ENCODE measurements around the gene RIMBP3C. TPM values are rescaled to one million over a fixed set of nuclear protein-coding genes. Genes with fewer than 3 reads are reported as not detected.
A peak's percentile ranks its signal among the peaks of the same experiment; 100 is the strongest.
"Not testable (repeated sequence)": the region's sequence is repeated elsewhere in the genome, so short reads cannot be mapped to it uniquely, and the experiment has no call there.

The RIMBP3C gene
- total and polyA plus RNA-seq, 5 donors, result 0.02 to 0.23 (median 0.18) TPM; not detected in 2

DNA sequence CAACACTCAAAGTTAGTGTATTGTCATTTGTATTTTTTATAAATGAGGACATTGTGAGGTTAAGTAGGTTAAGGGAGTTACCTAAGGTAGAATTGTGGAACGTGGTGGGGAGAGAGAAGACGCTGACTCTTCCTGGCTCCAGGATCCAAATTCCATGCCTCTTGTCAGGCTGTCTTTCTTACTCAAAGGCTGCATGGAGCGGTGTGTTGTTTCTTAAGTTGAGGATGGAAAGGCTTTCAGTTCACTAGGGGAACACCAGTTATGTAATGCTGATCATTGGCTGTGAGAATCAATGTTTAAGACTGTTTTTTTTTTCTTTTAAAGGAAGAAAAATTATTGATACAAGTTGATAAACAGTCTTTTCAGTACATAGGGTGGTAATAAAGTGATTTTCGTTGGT is 19.1 kb upstream of the RIMBP3C start:
- WGBS, result 47% methylated on average over 4 of the region's 4 CpGs
- intact Hi-C loops (cut with DNase I), result no loop called here
- ATAC-seq, result no peak
- no peak for DNase-seq
- H3K4me3 ChIP-seq (ENCODE audit: low read length), result no peak overlapping the region
- H3K27ac ChIP-seq (ENCODE audit: low read length), result no peak overlapping the region
- H3K4me1 ChIP-seq (ENCODE audit: control insufficient read depth, insufficient read depth, low read length), result peaks cover 16% of the 10 kb centered on the region
- H3K27me3 ChIP-seq (ENCODE audit: control insufficient read depth, insufficient read depth), result no peaks in the 10 kb centered on the region
- H3K9me3 ChIP-seq (ENCODE audit: control insufficient read depth, low read length), result no peaks in the 10 kb centered on the region

DNA sequence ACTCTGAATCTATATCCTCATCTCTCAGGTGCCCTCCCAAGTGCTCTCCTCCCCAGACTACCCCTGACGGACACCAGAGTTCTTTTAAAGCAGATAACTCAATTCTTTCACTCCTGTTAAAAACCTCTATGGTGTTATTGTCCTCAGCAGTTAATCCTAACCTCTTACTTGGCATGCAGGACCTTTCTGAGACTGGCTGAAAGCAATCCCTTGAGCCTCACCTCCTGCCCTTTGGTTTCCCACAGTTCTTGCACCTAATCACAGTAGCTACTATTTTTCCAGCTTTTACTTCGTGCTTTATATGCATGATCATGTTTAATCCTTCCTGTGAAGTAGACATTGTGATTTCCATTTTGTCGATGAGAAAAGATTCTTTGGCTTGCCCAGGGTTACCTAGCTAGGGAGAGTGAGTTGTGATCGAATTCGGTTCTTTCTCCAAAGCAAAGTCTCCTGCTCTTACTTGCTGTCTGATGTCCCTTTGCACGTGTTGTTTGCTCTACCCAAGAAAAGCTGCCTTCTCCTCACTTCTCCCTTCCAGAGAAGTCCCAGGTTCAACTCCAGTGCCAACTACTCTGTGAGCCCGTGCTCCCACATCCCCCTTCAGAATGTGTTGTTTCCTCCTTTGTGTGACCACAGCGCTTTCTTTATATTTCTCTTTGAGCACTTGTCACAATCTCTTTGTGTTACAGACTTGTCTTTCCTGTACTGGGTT is 18.4 kb upstream of the RIMBP3C start:
- intact Hi-C loops (cut with DNase I), result no loop called here
- Histone ChIP-seq H3K27me3 (ENCODE audit: control insufficient read depth, insufficient read depth) (no peaks in the 10 kb centered on the region), H3K4me1 (ENCODE audit: control insufficient read depth, insufficient read depth, low read length) (peaks cover 16% of the 10 kb centered on the region), H3K27ac (ENCODE audit: low read length) (no peak overlapping the region), H3K9me3 (ENCODE audit: control insufficient read depth, low read length) (no peaks in the 10 kb centered on the region), H3K4me3 (ENCODE audit: low read length) (no peak overlapping the region)
- ATAC-seq (no peak), DNase-seq (no peak)
- 55% methylated on average over 8 of the region's 8 CpGs for WGBS

GRCh38 chr22:21569076-21569427 is 17.8 kb upstream of the RIMBP3C start:
- H3K27ac ChIP-seq (ENCODE audit: low read length); DNase-seq; intact Hi-C loops (cut with DNase I); H3K27me3 ChIP-seq (ENCODE audit: control insufficient read depth, insufficient read depth); H3K9me3 ChIP-seq (ENCODE audit: control insufficient read depth, low read length); ATAC-seq: not testable (repeated sequence)
- 39% methylated on average over 12 of the region's 12 CpGs for WGBS
- Histone ChIP-seq H3K4me3 (ENCODE audit: low read length) (peak overlapping the region; percentile 54), H3K4me1 (ENCODE audit: control insufficient read depth, insufficient read depth, low read length) (peaks cover 12% of the 10 kb centered on the region)

- DNase-seq (peak in 1 of 3 donors; percentile 57), ATAC-seq (peak; percentile 10 to 46)
- Histone ChIP-seq H3K4me1 (ENCODE audit: control insufficient read depth, insufficient read depth, low read length) (peaks cover 7% of the 10 kb centered on the region), H3K9me3 (ENCODE audit: control insufficient read depth, low read length) (no peaks in the 10 kb centered on the region), H3K27ac (ENCODE audit: low read length) (peak overlapping the region; percentile 3), H3K27me3 (ENCODE audit: control insufficient read depth, insufficient read depth) (no peaks in the 10 kb centered on the region), H3K4me3 (ENCODE audit: low read length) (peak overlapping the region; percentile 54)
- intact Hi-C loops (cut with DNase I), result no loop called here
- under 1% methylated on average over 26 of the region's 26 CpGs for WGBS
Observed at GRCh38 chr22:21568347-21569075, 17.2 kb upstream of the RIMBP3C start.

DNA sequence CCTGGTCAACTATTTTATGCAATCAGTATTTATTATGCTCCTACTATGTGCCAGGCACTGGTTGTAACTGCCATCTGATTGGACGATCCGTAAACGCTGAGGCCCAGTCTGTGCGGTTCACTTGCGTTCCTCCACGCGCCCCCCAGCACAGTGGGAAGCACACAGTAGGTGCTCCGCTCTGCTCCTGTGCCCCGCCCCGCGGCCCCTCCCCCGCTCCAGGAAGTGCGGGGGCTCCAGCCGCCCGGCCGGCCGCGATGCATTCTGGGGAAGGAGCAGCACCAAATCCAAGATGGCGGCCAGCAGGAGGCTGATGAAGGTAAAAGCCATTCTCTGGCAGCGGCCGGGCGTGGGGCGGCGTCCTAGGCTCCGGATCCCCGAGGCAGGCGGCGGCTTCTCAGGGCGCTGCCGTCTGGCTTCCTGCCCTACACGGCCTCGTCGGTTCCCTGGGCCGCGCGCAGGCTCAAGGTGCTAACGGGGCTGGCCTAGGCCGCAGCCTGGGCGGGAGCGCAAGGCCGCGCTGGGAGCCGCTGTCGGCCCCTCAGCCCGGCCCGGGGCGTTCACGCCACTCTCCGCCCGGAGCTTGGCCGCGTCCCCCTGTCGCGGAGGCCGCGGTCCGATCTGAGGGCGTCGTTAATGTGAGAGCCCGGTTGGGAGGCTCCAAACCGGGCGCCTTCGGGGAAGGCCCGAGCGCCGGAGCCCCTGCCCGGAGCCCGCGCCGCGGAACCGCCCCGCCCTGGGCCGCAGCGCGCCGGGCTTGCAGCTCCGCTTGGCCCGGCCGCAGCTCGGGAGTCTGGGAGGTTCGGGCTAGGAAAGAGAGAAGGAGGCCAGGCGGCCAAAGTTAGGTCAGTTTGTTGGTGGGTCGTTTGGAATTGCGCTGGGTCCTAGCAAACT is 16.4 kb upstream of the RIMBP3C start, which contains the start of gene UBE2L3:
Gene UBE2L3 (plus strand): TSS at position 259 of the 891 bp plus-strand sequence. CDS start 31 bp downstream, at position 290.
- under 1% methylated on average over 85 of the region's 85 CpGs for WGBS
- H3K27ac ChIP-seq (ENCODE audit: low read length), result peak within 1 kb of the TSS; percentile 69
- H3K9me3 ChIP-seq (ENCODE audit: control insufficient read depth, low read length), result no peaks in the 10 kb centered on the region
- H3K4me1 ChIP-seq (ENCODE audit: control insufficient read depth, insufficient read depth, low read length), result peaks cover 3% of the 10 kb centered on the region
- peak within 1 kb of the TSS; percentile 54 for H3K4me3 ChIP-seq (ENCODE audit: low read length)
- H3K27me3 ChIP-seq (ENCODE audit: control insufficient read depth, insufficient read depth), result no peaks in the 10 kb centered on the region
- ATAC-seq (peak; percentile 95), DNase-seq (peak; percentile 88 to 94 (median 94))
- intact Hi-C loops (cut with DNase I), result no loop called here

GRCh38 chr22:21564411-21564810 is 13.2 kb upstream of the RIMBP3C start:
- WGBS, result 76% methylated on average over 6 of the region's 6 CpGs
- no peak for DNase-seq
- H3K27me3 ChIP-seq (ENCODE audit: control insufficient read depth, insufficient read depth), result no peaks in the 10 kb centered on the region
- H3K4me1 ChIP-seq (ENCODE audit: control insufficient read depth, insufficient read depth, low read length), result no peaks in the 10 kb centered on the region
- intact Hi-C loops (cut with DNase I), result no loop called here
- no peak overlapping the region for H3K27ac ChIP-seq (ENCODE audit: low read length)
- ATAC-seq, result no peak
- no peaks in the 10 kb centered on the region for H3K9me3 ChIP-seq (ENCODE audit: control insufficient read depth, low read length)
- H3K4me3 ChIP-seq (ENCODE audit: low read length), result no peak overlapping the region

GRCh38 chr22:21563912-21564311 is 12.7 kb upstream of the RIMBP3C start:
- DNase-seq (no peak), ATAC-seq (no peak)
- no peaks in the 10 kb centered on the region for H3K9me3 ChIP-seq (ENCODE audit: control insufficient read depth, low read length)
- 95% methylated on average over 8 of the region's 8 CpGs for WGBS
- H3K27me3 ChIP-seq (ENCODE audit: control insufficient read depth, insufficient read depth), result no peaks in the 10 kb centered on the region
- H3K4me3 ChIP-seq (ENCODE audit: low read length), result no peak overlapping the region
- intact Hi-C loops (cut with DNase I), result no loop called here
- H3K27ac ChIP-seq (ENCODE audit: low read length), result no peak overlapping the region
- no peaks in the 10 kb centered on the region for H3K4me1 ChIP-seq (ENCODE audit: control insufficient read depth, insufficient read depth, low read length)

DNA sequence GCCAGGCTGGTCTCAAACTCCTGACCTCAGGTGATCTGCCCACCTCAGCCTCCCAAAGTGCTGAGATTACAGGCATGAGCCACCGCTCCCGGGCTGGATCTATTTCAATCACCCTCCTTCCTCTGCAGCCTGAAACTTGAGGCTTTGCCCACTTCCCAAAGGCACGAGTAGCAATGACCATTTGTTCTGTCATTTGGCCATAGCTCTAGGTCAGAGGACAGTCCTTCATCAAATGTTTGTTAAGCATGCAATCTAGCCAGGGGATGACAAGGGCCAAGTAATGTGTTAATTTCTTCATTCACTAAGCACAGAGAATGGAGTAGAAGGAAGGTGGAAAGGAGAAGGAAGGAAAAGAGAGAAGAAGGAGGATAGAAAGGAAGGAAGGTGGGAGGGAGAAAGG is 9.4 kb upstream of the RIMBP3C start:
- WGBS, result no CpG with 5 or more reads among the region's 3 CpGs

DNA sequence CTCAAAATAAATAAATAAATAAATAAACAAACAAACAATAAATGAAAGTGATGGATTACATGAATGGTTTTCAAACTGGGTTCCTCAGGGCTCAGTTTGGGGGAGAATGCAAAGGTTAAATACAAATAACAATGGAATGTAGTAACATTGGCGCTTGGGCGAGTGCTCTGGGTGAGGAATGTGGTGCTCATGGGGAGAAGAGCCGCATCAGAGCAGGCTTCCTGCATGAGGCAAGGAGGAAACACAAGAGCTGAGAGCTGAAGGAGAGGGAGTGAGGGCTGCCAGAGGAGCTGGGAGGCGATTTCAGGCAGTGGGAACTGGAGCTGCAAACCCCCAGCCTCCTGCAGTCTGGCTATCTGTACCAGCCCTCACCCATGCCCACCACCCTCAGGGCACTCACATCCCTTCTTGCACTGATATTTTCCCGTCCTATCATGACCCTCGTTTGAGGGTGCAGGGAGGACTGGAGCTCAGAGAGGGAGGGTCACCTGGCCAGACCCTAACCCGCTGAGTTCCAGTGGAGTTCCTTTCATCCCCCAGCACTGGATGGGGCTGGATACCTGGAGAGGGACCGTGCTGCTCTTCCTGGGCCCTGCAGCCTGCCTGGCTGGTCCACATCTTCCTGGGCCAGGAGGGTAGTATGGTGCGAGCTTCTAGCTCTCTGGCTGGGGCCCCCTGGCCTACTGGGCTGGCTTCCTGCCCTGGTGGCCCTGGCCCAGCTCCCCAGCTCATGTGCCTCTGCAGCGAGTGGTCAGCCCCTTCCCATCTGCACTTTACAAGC is 8.3 kb upstream of the RIMBP3C start:
- H3K4me3 ChIP-seq (ENCODE audit: low read length); intact Hi-C loops (cut with DNase I); H3K4me1 ChIP-seq (ENCODE audit: control insufficient read depth, insufficient read depth, low read length); DNase-seq; H3K27ac ChIP-seq (ENCODE audit: low read length); H3K9me3 ChIP-seq (ENCODE audit: control insufficient read depth, low read length); H3K27me3 ChIP-seq (ENCODE audit: control insufficient read depth, insufficient read depth): not testable (repeated sequence)
- ATAC-seq, result peak; percentile 25 to 35
- 73% methylated on average over 5 of the region's 10 CpGs for WGBS

More for the DNA sequence above, 9.4 kb upstream of the RIMBP3C start:
- H3K4me1 ChIP-seq (ENCODE audit: control insufficient read depth, insufficient read depth, low read length); DNase-seq; H3K27ac ChIP-seq (ENCODE audit: low read length); H3K27me3 ChIP-seq (ENCODE audit: control insufficient read depth, insufficient read depth); intact Hi-C loops (cut with DNase I); ATAC-seq; H3K9me3 ChIP-seq (ENCODE audit: control insufficient read depth, low read length); H3K4me3 ChIP-seq (ENCODE audit: low read length): not testable (repeated sequence)

- peak; percentile 83 to 89 for ATAC-seq
- WGBS, result no CpG with 5 or more reads among the region's 44 CpGs
- H3K4me3 ChIP-seq (ENCODE audit: low read length); H3K4me1 ChIP-seq (ENCODE audit: control insufficient read depth, insufficient read depth, low read length); H3K27me3 ChIP-seq (ENCODE audit: control insufficient read depth, insufficient read depth); H3K9me3 ChIP-seq (ENCODE audit: control insufficient read depth, low read length); H3K27ac ChIP-seq (ENCODE audit: low read length); DNase-seq; intact Hi-C loops (cut with DNase I): not testable (repeated sequence)
Observed at GRCh38 chr22:21550678-21551047, 598 bp downstream of the RIMBP3C start.
